ENCODE data around the gene CGN.

The CGN gene

GRCh38 chr1:151547900-151548230 lies 36.7 kb downstream of the CGN start:
- no peak for DNase-seq (ENCODE audit: low spot score)

- DNase-seq (ENCODE audit: low spot score): no peak
Observed at GRCh38 chr1:151549199-151549598, 38.0 kb downstream of the CGN start.

GRCh38 chr1:151553659-151554058 lies 42.5 kb downstream of the CGN start:
- DNase-seq (ENCODE audit: low spot score): no peak

GRCh38 chr1:151556052-151556451 lies 44.9 kb downstream of the CGN start:
- no peak for DNase-seq (ENCODE audit: low spot score)

GRCh38 chr1:151562661-151563060 lies 51.5 kb downstream of the CGN start:
- DNase-seq (ENCODE audit: low spot score): no peak

- DNase-seq (ENCODE audit: low spot score): no peak
Observed at GRCh38 chr1:151563376-151563775, 52.2 kb downstream of the CGN start.

- DNase-seq (ENCODE audit: low spot score): no peak
Observed at GRCh38 chr1:151565502-151566189, 54.5 kb downstream of the CGN start.

GRCh38 chr1:151568626-151569088 lies 57.5 kb downstream of the CGN start:
- no peak for DNase-seq (ENCODE audit: low spot score)

GRCh38 chr1:151570819-151571218 lies 59.6 kb downstream of the CGN start:
- no peak for DNase-seq (ENCODE audit: low spot score)

- DNase-seq (ENCODE audit: low spot score): no peak
Observed at GRCh38 chr1:151574575-151575529, 63.7 kb downstream of the CGN start.

GRCh38 chr1:151577173-151577572 lies 66.0 kb downstream of the CGN start:
- DNase-seq (ENCODE audit: low spot score): no peak

- no peak for DNase-seq (ENCODE audit: low spot score)
Observed at GRCh38 chr1:151578941-151579340, 67.8 kb downstream of the CGN start.

GRCh38 chr1:151579436-151580225 lies 68.4 kb downstream of the CGN start:
- DNase-seq (ENCODE audit: low spot score): no peak

- no peak for DNase-seq (ENCODE audit: low spot score)
Observed at GRCh38 chr1:151581451-151581850, 70.3 kb downstream of the CGN start.

GRCh38 chr1:151581921-151582320 lies 70.7 kb downstream of the CGN start:
- no peak for DNase-seq (ENCODE audit: low spot score)

- DNase-seq (ENCODE audit: low spot score): no peak
Observed at GRCh38 chr1:151583796-151584195, 72.6 kb downstream of the CGN start.

- DNase-seq (ENCODE audit: low spot score): no peak
Observed at GRCh38 chr1:151584278-151584677, 73.1 kb downstream of the CGN start.

- DNase-seq (ENCODE audit: low spot score): no peak
Observed at GRCh38 chr1:151584780-151585179, 73.6 kb downstream of the CGN start.

- DNase-seq (ENCODE audit: low spot score): no peak
Observed at GRCh38 chr1:151585622-151586021, 74.4 kb downstream of the CGN start.
